SH-SY5Y (cell line): ENCODE results near the gene RBFOX2.

Experiments used
- GATA2 ChIP-seq: IDR thresholded peaks from 2 replicates; pipeline ENCODE4 v1.6.1; 2011; ENCODE audit warnings: mild to moderate bottlenecking, low read depth, low read length
- GATA3 ChIP-seq: IDR thresholded peaks from 2 replicates; pipeline ENCODE4 v1.6.1; 2011; ENCODE audit warnings: low read depth, mild to moderate bottlenecking, low read length, moderate library complexity

The RBFOX2 gene

GRCh38 chr22:35783943-35784614, 244.5 kb downstream of the RBFOX2 start:
- TF ChIP-seq GATA3: no peak
- no peak for TF ChIP-seq GATA2

GRCh38 chr22:35782504-35782903, 246.1 kb downstream of the RBFOX2 start:
- TF ChIP-seq GATA2: no peak
- no peak for TF ChIP-seq GATA3

- TF ChIP-seq GATA3: no peak
- no peak for TF ChIP-seq GATA2
Measured at GRCh38 chr22:35781898-35782297, 246.7 kb downstream of the RBFOX2 start.

GRCh38 chr22:35777335-35777975, 251.2 kb downstream of the RBFOX2 start:
- TF ChIP-seq GATA3: no peak
- TF ChIP-seq GATA2: no peak

- no peak for TF ChIP-seq GATA2
- TF ChIP-seq GATA3: no peak
Measured at GRCh38 chr22:35775339-35775738, 253.3 kb downstream of the RBFOX2 start.

GRCh38 chr22:35769974-35770373, 258.6 kb downstream of the RBFOX2 start:
- TF ChIP-seq GATA2: no peak
- TF ChIP-seq GATA3: no peak

GRCh38 chr22:35766654-35767580, 261.7 kb downstream of the RBFOX2 start:
- TF ChIP-seq GATA2 (no peak), GATA3 (no peak)

GRCh38 chr22:35761037-35761436, 267.6 kb downstream of the RBFOX2 start:
- no peak for TF ChIP-seq GATA2

GRCh38 chr22:35758394-35758793, 270.2 kb downstream of the RBFOX2 start:
- TF ChIP-seq GATA2 (no peak), GATA3 (no peak)

- TF ChIP-seq GATA2 (no peak), GATA3 (no peak)
Measured at GRCh38 chr22:35756722-35757121, 271.9 kb downstream of the RBFOX2 start.

GRCh38 chr22:35754761-35755160, 273.9 kb downstream of the RBFOX2 start:
- no peak for TF ChIP-seq GATA2
- TF ChIP-seq GATA3: no peak

- TF ChIP-seq GATA3 (no peak), GATA2 (no peak)
Measured at GRCh38 chr22:35752863-35753189, 275.8 kb downstream of the RBFOX2 start.

- TF ChIP-seq GATA2 (no peak), GATA3 (no peak)
Measured at GRCh38 chr22:35752006-35752862, 276.4 kb downstream of the RBFOX2 start.

- TF ChIP-seq GATA3 (no peak), GATA2 (no peak)
Measured at GRCh38 chr22:35749808-35750207, 278.8 kb downstream of the RBFOX2 start.
